ENCODE data around the gene TMEM106A. TPM values are rescaled to one million over a fixed set of nuclear protein-coding genes. Genes with fewer than 3 reads are reported as not detected.
"Not testable (repeated sequence)": the region's sequence is repeated elsewhere in the genome, so short reads cannot be mapped to it uniquely, and the experiment has no call there.

TMEM106A gene
- total and polyA plus RNA-seq, 2 of the 13 experiments (the other 11 are each of a cell fraction or from before 2014, with no cell fraction given): 16.9 to 35.9 TPM

- TF ChIP-seq HMGXB3 (CRISPR knock-in tag; IDR thresholded peaks at IDR 0.05; ENCODE audit: borderline replicate concordance) (0 out of 2 replicates have a peak, but pooled peaks have one; percentile 62), KDM3A (CRISPR knock-in tag; IDR thresholded peaks at IDR 0.05; ENCODE audit: low read depth) (0 out of 2 replicates have a peak, but pooled peaks have one; percentile 9), HDAC2 (CRISPR knock-in tag; IDR thresholded peaks at IDR 0.05) (0 out of 2 replicates have a peak, but pooled peaks have one; percentile 2), FOSL2 (CRISPR knock-in tag; IDR thresholded peaks at IDR 0.05) (0 out of 2 replicates have a peak, but pooled peaks have one; percentile 27), HMG20A (CRISPR knock-in tag; IDR thresholded peaks at IDR 0.05; ENCODE audit: borderline replicate concordance) (peak; percentile 59), ISX (CRISPR knock-in tag; conservative IDR thresholded peaks at IDR 0.05) (0 out of 2 replicates have a peak, but pooled peaks have one; percentile 53), ZBTB21 (CRISPR knock-in tag; IDR thresholded peaks at IDR 0.05) (peak; percentile 75; the same call in 1 of the 2 replicates), KLF6 (CRISPR knock-in tag; IDR thresholded peaks at IDR 0.05) (0 out of 2 replicates have a peak, but pooled peaks have one; percentile 70), MATR3 (CRISPR knock-in tag; IDR thresholded peaks at IDR 0.05) (0 out of 2 replicates have a peak, but pooled peaks have one; percentile 89), RCOR2 (CRISPR knock-in tag; IDR thresholded peaks at IDR 0.05) (peak; percentile 49; the same call in 1 of the 2 replicates), PCBP1 (IDR thresholded peaks at IDR 0.05; ENCODE audit: borderline replicate concordance, low read depth, low read length) (peak; percentile 36; the same call in 1 of the 2 replicates), CBX5 (CRISPR knock-in tag; IDR thresholded peaks at IDR 0.05; ENCODE audit: borderline replicate concordance) (peak; percentile 77; the same call in 1 of the 2 replicates), MAZ (IDR thresholded peaks at IDR 0.05; ENCODE audit: borderline replicate concordance, low read depth, low read length) (peak; percentile 66; the same call in 1 of the 2 replicates), RXRA (CRISPR knock-in tag; IDR thresholded peaks at IDR 0.05) (peak; percentile 74), GMEB2 (CRISPR knock-in tag; IDR thresholded peaks at IDR 0.05; ENCODE audit: low read depth) (peak; percentile 58), ETV6 (CRISPR knock-in tag; conservative IDR thresholded peaks at IDR 0.05) (0 out of 2 replicates have a peak, but pooled peaks have one; percentile 63), GATAD2A (CRISPR knock-in tag; IDR thresholded peaks at IDR 0.05) (peak; percentile 54; the same call in 1 of the 2 replicates), SP1 (CRISPR knock-in tag; IDR thresholded peaks at IDR 0.05) (peak; percentile 53), ZNF720 (CRISPR knock-in tag; IDR thresholded peaks at IDR 0.05) (peak; percentile 94), PAF1 (CRISPR knock-in tag; IDR thresholded peaks at IDR 0.05) (0 out of 2 replicates have a peak, but pooled peaks have one; percentile 79), ATAD3A (CRISPR knock-in tag; IDR thresholded peaks at IDR 0.05) (peak; percentile 95; the same call in 1 of the 2 replicates), ZNF766 (CRISPR knock-in tag; IDR thresholded peaks at IDR 0.05; ENCODE audit: borderline replicate concordance) (peak; percentile 55; the same call in 1 of the 2 replicates), ZBTB26 (CRISPR knock-in tag; IDR thresholded peaks at IDR 0.05; ENCODE audit: borderline replicate concordance) (0 out of 2 replicates have a peak, but pooled peaks have one; percentile 53)
- TF ChIP-seq MAZ (CRISPR knock-in tag; IDR thresholded peaks at IDR 0.05; ENCODE audit: low read depth); SP1 (IDR thresholded peaks at IDR 0.05): not testable (repeated sequence)
Observed at GRCh38 chr17:43232021-43232699, 20.5 kb downstream of the TMEM106A start (continued).

Measured in HepG2 (cell line).